Mucosa of descending colon (tissue), 3 donors: ENCODE results near the gene NXPE4. TPM values are rescaled to one million over a fixed set of nuclear protein-coding genes. Genes with fewer than 3 reads are reported as not detected.

Experiments
- ATAC-seq: fragments of 200-7000 bp; cut with Tn5 transposase; one replicate; pipeline ENCODE4 v1.9.1; 2020; ENCODE audit warnings: mild to moderate bottlenecking, moderate library complexity
- DNase-seq, 3 donors: peaks; one replicate each; pipeline ENCODE4 v3.0.0-alpha.2; 2020
- H3K36me3 ChIP-seq: fragments of 200-600 bp; one replicate; pipeline ENCODE4 v1.8.0; 2021; ENCODE audit warnings: low read depth, mild to moderate bottlenecking
- H3K4me1 ChIP-seq: fragments of 200-600 bp; one replicate; pipeline ENCODE4 v1.8.0; 2021; ENCODE audit warnings: low read depth, mild to moderate bottlenecking
- H3K4me3 ChIP-seq: fragments of 200-600 bp; one replicate; pipeline ENCODE4 v1.8.0; 2021; ENCODE audit warnings: mild to moderate bottlenecking
- H3K9me3 ChIP-seq: fragments of 200-600 bp; one replicate; pipeline ENCODE4 v1.8.0; 2021; ENCODE audit warnings: mild to moderate bottlenecking
- intact Hi-C, 2 donors: fragments of 100-400 bp; cut with DNase I in 1 of 2; cut with micrococcal nuclease in 1 of 2; formaldehyde crosslinking; loops; one replicate each; pipeline versions ENCODE4 v1.11.0 to v1.11.1; 2022; cut with DNase I, micrococcal nuclease
- total RNA-seq, 3 donors: library from RNA; stranded (reverse); fragmentation: NEBNext Ultra II Directional in 2 of 3; extraction: Animal tissue kit (Norgen Biotek cat#: 25700) in 2 of 3; gene quantifications; one replicate each; pipeline versions ENCODE4 v1.2.1 to v1.2.4, GENCODE V29; 2021 to 2023
- TF ChIP-seq, protein P1 (sequence below): fragments of 200-600 bp; IDR thresholded peaks from one replicate; pipeline ENCODE4 v1.8.0; 2022; ENCODE audit warnings: antibody characterized with exemption, mild to moderate bottlenecking
- donor health status: DM: no; HTN: no; CAD: no; lungs with moderate emphysema.
- donor health status: DM: no; HTN: no; CAD: no.
- donor health status: DM: no; HTN: yes; CAD: no.

NXPE4 gene
- total RNA-seq, 3 donors from 2014 or later, result 64.4 to 283 (median 183) TPM

DNA sequence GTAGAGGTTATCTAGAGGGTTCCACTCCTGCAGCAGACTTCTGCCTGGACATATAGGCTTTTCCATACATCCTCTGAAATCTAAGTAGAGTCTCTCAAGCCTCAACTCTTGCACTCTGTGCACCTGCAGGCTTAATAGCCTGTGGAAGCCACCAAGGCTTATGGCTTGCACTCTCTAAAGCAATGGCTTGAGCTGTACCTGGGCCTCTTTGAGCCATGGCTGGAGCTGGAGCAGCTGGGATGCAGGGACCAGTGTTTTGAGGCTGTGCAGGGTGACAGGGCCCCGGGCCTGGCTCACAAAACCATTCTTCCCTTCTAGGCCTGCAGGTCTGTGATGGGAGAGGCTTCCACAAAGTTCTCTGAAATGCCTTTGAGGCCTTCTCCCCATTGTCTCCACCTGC lies 2.9 kb upstream of the NXPE4 start:
- peaks cover 9% of the 10 kb centered on the region for H3K4me1 ChIP-seq
- no peaks in the 10 kb centered on the region for H3K9me3 ChIP-seq
- TF ChIP-seq, protein P1, sequence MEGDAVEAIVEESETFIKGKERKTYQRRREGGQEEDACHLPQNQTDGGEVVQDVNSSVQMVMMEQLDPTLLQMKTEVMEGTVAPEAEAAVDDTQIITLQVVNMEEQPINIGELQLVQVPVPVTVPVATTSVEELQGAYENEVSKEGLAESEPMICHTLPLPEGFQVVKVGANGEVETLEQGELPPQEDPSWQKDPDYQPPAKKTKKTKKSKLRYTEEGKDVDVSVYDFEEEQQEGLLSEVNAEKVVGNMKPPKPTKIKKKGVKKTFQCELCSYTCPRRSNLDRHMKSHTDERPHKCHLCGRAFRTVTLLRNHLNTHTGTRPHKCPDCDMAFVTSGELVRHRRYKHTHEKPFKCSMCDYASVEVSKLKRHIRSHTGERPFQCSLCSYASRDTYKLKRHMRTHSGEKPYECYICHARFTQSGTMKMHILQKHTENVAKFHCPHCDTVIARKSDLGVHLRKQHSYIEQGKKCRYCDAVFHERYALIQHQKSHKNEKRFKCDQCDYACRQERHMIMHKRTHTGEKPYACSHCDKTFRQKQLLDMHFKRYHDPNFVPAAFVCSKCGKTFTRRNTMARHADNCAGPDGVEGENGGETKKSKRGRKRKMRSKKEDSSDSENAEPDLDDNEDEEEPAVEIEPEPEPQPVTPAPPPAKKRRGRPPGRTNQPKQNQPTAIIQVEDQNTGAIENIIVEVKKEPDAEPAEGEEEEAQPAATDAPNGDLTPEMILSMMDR, result no peak
- no peak for ATAC-seq
- peak in 1 of 3 donors; percentile 26 for DNase-seq
- H3K4me3 ChIP-seq, result no peak overlapping the region
- H3K36me3 ChIP-seq, result no peaks in the 10 kb centered on the region
- intact Hi-C loops, result no loop called here

DNA sequence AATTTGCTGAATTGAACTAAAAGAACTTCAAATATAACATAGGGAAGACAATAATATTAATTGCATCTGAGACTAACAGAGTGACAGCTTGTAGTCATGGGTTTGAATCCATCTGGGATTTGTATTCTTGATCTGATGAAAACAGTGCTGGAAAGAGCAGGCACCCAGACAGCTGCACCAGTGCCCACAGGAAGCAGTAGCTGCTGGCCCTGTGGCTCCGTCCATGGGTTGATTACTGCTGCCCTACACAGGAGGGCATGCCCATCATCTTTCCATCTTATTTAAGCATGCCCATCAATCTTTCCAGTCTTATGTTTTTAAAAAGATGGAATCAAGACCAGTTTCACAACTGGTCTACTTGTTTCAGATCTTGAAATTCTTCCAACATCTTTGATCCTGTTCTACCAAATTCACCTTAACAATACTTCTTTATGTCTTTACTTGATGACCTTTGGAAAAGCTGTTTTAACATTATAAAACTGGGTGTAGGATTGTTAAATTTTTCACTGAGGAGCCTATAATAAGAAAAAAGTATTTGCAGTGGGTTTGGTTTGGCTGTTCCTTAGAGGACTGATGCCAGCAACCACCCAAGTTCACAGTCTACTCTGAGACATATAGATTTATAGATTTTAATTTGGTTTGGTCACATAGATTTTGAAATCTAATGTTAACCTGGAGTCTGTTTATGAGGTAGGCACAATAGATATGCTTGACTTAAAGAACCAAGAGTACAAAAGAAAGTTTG lies 761 bp upstream of the NXPE4 start:
- ATAC-seq (peak; percentile 76), DNase-seq (peak; percentile 49 to 53 (median 49))
- Histone ChIP-seq H3K9me3 (no peaks in the 10 kb centered on the region), H3K4me1 (peaks cover 9% of the 10 kb centered on the region), H3K36me3 (no peaks in the 10 kb centered on the region), H3K4me3 (no peak overlapping the region)
- TF ChIP-seq, protein P1, result no peak
- intact Hi-C loops, result no loop called here

DNA sequence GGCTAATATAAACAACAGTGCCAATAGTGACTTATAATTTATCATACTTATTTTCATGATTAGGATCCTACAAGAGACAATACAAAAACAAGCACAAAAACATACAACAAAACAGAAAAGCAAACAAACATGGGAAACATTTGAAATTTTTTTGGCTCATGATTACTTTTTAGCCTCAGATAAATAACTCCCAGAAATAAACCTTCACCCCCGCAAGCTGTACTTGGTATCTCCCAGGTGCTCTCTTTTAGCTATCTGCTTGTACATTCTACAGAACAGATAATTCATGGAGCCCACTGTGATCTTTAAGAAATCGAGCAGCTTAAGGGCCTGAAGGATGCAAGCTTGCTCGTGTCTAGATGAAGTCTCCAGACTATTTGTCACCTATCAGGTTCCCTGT lies 883 bp downstream of the NXPE4 start:
- Histone ChIP-seq H3K4me3 (peak overlapping the region; percentile 27), H3K36me3 (no peaks in the 10 kb centered on the region), H3K4me1 (peaks cover 9% of the 10 kb centered on the region), H3K9me3 (no peaks in the 10 kb centered on the region)
- peak in 1 of 3 donors; percentile 43 for DNase-seq
- TF ChIP-seq, protein P1, result no peak
- intact Hi-C loops, result no loop called here
- peak; percentile 35 for ATAC-seq

DNA sequence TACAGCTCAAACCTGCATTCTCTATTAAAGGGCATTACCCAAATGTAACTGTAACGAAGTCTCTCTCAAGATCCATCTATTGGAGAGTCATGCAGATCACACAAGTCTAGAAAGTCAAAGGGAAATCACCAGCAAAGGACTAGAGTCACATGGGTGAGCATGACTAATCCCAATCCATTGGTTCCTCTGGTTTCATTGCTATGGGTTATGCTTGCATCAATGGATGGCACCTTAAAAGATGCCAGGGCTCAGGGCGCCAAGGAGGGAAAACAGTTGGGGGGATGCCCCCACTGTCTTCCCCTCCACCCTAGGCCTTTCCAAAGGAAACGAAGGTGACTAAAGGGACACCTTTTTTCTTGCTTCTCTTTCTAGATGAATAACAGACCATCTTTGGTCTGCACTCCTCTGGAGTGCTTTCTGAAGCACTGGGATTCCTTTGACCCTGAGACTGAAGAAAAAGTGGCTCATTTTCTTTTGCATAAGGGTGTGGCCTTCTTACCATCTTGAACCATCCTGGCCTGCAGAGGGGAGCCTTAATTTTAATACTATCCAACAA lies 8.1 kb downstream of the NXPE4 start:
- TF ChIP-seq, protein P1, result no peak
- H3K36me3 ChIP-seq, result no peaks in the 10 kb centered on the region
- no peaks in the 10 kb centered on the region for H3K4me1 ChIP-seq
- intact Hi-C loops, result no loop called here
- ATAC-seq, result peak; percentile 7
- peaks cover 27% of the 10 kb centered on the region for H3K9me3 ChIP-seq
- no peak overlapping the region for H3K4me3 ChIP-seq
- DNase-seq, result no peak

DNA sequence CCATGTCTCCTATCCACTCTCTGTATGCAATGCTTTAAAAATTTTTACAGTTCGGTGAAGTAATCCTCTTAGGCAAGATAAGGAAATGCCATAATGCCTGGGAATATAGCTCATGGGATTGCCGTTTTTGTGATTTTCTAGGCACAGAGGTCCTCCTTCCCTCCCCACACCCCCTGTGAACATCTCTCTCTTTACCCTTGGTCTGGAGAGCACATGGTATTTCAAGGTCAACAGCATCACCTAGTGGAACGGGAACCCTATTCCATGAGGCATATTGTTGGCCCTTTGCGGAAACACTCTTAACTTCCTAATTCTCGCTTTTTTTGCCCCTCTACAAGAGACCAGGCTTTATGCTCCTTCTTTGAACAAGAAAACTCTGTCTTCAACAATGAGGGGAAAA lies 8.8 kb downstream of the NXPE4 start:
- H3K36me3 ChIP-seq, result no peaks in the 10 kb centered on the region
- no peak for DNase-seq
- TF ChIP-seq, protein P1, result no peak
- no peak overlapping the region for H3K4me3 ChIP-seq
- peaks cover 27% of the 10 kb centered on the region for H3K9me3 ChIP-seq
- intact Hi-C loops, result no loop called here
- no peak for ATAC-seq
- H3K4me1 ChIP-seq, result no peaks in the 10 kb centered on the region
